HS-27A (cell line): ENCODE measurements around the gene MERTK.
"Not testable (repeated sequence)": the region's sequence is repeated elsewhere in the genome, so short reads cannot be mapped to it uniquely, and the experiment has no call there.

Source experiments
- DNase-seq: peaks from one replicate; pipeline ENCODE4 v3.0.0-alpha.2; 2012; ENCODE audit warnings: low read depth, missing footprints

MERTK gene

DNA sequence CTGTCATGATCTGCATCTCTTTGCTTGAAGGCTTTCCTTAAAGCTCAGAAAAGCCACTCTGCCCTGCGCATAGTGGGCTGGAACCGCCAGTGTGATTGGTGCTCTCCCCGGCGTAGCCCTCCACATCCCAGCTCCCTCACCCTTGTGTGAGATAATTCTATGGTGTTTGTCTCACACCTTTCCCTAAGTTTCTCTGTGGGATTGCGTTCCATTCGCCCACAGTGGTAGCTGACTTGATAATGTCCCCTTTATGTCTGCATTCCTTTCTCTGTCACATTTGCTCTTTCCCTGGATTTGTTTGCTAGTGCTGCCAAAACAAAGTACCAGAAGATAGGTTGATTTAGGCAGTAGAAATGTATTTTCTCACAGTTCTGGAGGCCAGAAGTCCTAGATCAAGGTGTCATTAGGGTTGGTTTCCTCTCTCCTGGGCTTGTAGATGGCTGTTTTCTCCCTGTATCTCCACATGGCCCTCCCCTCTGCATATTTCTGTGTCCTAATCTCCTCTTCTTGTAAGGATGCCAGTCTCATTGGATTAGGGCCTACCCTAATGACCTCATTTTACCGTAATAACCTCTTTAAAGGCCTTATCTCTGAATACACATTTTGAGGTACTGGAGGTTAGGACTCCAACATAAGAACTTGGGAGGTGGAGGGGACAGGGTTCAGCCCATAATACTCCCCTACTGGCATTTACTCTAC, 149.3 kb downstream of the MERTK start:
- no peak for DNase-seq

DNA sequence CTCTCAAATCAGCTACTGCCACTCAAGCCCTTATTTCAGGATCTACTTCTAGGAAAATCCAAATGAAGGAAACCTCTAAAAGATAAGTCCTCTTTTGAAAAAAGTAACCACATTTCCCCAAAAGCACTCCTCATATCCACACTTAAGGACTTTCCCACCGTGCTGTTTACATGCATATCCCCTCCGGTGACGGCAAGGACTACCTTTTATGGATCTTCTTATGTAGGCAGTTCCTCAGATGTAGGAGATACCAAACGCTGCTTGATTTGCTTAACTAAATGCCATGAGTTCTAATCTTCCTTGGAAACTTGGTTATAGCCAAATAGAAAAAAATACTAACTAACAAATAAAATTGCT, 149.8 kb downstream of the MERTK start:
- no peak for DNase-seq

DNA sequence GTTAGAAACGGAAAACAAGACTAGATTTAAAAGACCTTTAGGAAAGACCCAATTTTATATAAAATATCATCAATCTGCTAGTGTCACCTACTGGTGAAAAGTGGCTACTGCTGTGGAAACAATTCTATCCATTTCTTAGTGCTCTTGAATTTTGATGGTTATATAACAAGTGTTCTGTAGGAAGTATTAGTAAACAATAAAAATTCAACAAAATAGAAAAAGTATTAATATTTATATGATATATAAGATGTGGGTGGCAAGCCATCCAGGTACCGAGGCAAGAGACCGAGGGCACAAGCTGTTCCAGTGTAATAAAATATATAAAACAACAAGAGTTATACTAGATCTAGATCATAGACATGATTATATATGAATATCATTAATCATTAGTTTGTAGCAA, 150.5 kb downstream of the MERTK start:
- peak; percentile 76 for DNase-seq

DNA sequence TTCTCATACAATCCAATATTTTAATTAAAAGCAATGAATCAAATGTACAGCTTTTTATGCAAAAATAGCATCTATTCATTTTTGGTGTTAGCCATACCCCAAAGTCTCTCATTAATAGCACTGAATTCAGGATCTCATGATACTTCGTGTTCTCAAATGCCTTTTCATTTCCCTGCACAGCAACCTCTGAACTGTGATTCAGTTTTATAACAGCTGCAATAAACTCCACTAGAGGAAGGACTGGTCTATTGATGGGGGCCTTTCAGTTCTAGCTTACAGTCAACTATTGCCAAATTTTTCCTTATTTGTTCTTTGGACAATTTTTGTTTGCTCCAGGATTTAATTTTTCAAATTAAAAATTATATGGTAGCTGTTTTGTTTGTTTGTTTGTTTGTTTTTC, 151.9 kb downstream of the MERTK start:
- no peak for DNase-seq

DNA sequence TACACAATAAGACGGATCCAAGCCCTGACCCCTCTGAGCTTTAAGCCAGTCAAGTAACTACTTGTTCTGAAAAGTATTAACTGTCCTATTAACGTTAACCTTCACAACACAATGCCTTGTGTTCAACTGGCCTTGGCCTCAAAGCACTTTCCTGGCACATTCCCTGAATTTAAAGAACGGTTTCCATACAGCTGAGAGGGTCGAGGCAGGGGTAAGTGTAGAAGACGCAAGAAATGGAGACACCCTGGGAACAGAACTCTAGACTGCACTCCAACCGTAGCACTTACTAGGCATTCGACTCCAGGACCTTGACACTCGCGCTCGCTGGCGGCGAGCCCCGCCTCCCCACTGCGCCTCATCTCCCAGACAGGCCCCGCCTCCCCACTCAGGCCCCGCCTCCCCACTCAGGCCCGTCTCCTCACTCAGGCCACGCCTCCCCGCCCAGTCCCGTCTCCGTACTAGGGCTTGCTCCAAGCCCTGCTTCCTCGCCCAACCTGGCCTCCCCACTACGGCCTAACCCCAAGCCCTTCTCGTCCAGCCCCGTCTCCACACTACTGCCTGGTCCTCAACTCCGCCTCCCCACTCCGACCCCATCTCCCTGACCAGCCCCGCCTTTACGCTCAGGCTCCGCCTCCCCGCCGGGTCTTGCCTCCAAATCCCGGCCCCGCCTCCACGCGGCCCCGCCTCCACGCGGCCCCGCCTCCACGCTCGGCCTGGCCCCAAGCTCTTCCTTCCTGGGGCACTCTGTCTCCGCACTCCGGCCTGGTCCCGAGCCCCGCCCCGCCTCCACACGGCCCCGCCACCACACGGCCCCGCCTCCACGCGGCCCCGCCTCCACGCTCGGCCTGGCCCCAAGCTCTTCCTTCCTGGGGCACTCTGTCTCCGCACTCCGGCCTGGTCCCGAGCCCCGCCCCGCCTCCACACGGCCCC, 155.8 kb downstream of the MERTK start:
- DNase-seq: peak; percentile 99

DNA sequence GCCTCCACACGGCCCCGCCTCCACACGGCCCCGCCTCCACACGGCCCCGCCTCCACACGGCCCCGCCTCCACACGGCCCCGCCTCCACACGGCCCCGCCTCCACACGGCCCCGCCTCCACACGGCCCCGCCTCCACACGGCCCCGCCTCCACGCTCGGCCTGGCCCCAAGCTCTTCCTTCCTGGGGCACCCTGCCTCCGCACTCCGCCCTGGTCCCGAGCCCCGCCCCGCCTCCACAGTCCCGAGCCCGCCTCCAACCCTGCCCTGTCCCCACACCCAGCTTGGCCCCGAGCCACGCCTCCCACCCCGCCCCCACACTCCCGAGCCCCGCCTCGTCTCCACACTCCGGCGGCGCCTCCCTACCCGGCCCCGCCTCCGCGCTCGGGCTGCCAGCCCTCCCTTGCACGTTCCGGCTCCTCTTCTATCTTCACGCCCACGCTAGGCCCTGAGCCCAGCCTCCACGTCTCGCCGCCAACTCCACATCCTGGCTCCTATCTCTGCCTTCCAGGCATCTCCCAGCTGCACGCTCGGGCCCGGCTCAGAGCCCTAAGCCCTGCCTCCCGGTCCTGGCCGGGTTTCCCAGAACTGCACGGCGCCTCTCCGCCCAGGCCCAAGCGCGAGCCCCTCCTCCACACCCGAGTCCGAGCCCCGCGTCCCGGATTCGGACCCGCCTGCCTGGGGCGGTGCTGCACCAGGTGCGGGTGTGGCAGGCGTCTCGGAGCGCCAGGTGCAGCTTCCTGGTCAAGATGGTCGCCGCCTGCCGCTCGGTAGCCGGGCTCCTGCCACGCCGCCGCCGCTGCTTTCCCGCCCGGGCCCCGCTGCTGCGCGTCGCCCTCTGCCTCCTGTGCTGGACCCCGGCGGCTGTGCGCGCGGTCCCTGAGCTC, 156.7 kb downstream of the MERTK start, which contains the start of gene TMEM87B:
TMEM87B (plus strand) TSS at position 423 of the 883 bp plus-strand sequence; CDS start at position 746, 323 bp downstream.
- peak; percentile 98 for DNase-seq

DNA sequence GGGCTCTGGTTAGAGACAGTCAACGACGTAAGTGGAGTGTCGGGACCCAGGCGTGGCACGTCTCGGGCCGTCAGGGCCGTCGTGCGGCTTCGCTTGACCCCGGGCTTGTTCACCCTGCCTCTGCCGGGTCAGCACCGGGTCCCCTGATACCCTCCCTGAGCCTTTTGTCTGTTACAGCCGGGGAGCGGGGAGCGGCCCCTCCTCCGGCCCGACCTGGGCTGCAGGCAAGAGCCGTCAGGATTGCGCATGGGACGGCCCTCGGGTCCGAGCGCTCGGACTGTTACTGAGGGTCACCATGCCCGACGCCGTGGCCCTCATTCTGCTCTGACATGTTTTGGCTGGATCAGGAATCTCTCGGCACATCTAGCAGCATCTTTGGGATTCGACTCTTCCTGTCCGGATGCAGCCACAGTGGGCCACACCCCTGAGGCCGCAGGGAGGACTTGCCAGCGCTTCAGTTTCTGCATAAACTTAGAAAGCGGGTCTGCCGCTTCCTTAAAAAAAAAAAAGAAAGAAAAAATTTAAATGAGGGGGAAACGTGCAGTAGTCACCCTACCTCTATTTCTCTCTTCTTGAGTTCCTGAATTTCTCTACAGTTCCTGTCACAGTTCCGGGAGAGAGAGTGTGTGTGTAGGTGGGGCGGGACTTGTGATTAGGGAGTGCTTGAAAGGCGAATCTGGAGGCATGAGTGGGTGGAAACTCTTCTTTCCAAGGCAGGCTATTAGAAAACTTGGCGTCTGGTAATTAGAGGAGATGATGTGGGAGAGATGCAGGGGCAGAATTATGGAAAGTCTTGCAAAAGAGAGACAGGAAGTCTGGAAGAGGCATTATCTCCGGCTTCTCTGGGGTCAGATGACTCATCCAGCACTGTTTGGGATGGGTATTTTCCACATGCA, 157.6 kb downstream of the MERTK start:
- peak; percentile 79 for DNase-seq

DNA sequence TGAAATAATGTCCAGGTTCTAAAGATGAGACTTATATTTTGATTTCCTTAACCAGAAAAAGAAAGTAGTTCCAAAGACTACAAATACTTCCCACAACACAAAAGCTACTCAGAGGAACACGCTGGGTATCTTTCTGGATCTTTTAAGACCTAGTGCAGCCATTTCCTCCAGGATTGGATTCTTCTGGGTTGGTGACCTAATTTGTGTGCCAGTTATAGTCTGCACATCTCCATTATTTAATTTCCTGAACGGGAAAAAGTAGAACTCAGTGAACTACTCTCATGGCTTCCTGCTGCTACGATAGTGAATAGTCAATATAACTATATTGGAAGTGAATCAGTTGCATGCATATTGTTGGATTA, 158.2 kb downstream of the MERTK start:
- no peak for DNase-seq

DNA sequence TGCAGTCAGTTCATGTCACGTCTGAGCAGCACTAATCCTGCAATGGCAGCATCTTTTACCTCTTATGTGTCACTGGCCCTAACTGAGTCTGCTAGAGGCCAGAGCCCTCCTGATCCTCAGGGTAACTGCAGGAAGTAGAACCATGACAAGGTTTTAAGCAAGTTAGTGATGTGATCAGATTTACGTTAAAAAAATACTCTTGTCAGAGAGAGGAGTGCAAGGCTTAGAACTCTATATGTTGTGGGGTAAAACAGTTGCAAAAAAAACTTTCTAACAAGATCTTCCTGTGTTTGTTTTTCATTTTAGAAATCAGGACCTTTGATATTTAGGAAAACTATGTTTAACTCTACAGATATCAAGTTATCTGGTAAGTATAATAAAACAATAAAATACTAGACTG, 161.3 kb downstream of the MERTK start:
- DNase-seq: no peak

DNA sequence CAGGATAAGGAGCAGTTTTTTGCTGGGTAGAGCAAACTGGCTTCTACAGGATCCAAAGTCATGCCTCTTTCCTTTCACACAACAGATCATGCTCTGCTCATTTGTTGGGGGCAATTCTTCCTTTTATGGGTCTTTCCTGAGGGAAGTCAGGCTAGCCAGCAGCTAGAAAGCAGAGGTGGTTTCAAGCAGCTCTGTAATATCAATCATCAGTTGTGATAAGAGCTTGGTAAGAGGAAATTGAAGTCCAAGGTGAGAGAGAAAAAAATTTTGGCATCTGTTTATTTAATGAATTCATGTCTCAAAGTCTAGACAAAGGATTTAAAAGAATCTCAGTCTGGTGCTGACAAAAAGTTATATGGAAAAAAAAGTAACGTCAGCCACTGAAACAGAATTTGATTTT, 162.9 kb downstream of the MERTK start:
- no peak for DNase-seq

DNA sequence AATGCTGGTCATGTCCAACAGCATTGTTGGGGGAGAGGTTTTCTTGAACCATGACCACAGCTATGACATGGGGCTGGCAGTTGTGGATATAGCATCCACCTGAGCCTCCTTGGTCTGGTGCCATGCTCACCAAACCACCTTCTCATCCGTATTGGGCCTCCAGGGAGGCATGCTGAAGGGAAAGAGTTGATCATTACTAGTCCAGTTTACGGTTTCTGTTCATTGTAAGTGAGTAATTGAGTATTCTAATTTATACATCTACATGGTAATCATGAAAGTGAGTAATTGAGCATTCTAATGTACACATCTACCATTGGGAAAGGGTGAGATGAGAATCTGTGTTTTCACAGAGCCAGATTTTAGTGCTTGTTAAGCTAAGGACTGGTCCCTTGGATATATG, 163.4 kb downstream of the MERTK start:
- no peak for DNase-seq

DNA sequence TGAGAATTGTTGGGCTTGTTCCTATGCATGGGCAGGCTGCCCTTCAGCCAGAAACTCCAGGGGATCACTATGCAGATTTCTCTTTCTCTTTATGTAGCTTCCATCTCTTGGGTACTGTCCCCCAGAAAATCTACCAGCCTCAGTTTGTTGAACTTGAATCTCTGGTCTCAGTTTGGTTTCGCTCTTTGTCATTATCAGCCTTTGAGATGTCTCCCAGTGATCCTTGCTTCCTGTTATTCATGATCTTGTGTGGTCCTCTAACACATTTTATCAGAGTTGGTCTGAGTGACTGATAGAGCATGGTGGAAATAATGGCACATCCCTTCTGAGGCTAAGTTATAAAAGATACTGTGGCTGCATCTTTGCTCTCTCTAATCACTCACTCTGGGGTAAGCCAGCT, 164.5 kb downstream of the MERTK start:
- no peak for DNase-seq

DNA sequence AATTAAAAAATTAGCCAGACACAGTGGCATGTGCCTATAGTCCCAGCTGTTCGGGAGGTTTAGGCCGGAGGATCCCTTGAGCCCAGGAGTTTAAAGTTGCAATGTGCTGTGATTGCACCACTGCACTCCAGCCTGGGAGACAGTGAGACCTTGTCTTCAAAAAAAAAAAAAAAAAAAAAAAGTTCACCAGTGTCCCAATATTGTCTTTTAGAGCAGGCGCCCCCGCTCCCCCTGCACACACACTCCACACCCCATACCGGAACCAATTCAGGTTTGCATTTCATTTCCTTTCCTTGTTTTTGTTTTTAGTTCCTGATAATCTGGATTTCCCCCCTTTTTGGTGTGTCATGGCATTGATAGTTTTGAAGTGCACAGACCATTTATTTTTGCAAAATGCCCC, 167.1 kb downstream of the MERTK start:
- DNase-seq: no peak

DNA sequence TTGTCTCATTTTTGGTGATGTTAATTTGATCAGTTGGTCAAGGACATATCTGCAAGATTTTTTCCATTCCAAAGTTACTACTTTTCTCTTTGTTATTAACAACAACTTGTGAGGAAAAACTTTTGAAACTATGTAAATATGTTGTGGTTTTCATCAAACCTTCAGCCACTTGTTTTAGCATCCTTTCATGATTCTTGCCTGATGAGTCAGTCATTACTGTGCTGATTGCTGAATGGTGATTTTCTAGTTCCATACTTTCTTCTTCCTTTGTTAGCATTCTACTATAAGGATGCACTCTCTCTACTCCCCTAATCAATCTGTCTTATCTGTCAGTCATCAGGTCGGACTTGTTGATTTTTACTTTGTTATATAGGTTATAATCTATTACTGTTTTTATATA, 167.6 kb downstream of the MERTK start:
- peak; percentile 62 for DNase-seq

DNA sequence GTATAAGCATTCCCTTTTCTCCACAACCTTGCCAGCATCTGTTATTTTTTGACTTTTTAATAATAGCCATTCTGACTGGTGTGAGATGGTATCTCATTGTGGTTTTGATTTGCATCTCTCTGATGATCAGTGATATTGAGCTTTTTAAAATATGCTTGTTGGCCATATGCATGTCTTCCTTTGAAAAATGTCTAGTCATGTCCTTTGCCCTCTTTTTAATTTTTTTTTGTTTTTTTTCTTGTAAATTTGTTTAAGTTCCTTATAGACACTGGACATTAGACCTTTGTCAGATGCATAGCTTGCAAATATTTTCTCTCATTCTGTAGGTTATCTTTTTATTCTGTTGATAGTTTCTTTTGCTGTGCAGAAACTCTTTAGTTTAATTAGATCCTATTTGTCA, 171.4 kb downstream of the MERTK start:
- DNase-seq: not testable (repeated sequence)

DNA sequence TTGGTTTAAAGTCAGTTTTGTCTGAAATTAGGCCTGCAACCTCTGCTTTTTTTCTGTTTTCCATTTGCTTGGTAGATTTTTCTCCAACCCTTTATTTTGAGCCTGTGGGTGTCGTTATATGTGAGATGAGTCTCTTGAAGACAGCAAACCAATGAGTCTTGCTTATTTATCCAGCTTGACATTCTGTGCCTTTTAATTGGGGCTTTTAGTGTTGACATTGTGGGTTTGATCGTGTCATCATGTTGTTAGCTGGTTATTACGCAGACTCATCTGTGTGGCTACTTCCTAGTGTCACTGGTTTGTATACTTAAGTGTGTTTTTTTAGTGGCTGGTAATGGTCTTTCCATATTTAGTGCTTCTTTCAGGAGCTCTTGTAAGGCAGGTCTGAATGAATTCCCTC, 175.5 kb downstream of the MERTK start:
- DNase-seq: no peak

DNA sequence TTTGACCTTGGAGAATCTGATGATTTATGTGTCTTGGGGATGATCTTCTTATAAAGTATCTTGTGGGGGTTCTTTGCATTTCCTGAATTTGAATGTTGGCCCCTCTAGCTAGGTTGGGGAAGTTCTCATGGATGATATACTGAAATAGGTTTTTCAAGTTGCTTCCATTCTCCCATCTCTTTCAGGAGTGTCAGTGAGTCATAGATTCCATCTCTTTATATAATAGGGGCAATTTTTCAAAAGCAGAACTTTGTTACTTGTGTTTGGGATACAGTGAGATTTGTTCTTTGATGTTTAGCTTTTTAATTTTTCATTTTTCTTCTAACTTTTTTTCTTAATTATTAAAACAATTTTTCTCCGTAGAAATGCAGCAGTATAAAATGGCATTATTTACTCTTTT, 176.1 kb downstream of the MERTK start:
- DNase-seq: no peak

DNA sequence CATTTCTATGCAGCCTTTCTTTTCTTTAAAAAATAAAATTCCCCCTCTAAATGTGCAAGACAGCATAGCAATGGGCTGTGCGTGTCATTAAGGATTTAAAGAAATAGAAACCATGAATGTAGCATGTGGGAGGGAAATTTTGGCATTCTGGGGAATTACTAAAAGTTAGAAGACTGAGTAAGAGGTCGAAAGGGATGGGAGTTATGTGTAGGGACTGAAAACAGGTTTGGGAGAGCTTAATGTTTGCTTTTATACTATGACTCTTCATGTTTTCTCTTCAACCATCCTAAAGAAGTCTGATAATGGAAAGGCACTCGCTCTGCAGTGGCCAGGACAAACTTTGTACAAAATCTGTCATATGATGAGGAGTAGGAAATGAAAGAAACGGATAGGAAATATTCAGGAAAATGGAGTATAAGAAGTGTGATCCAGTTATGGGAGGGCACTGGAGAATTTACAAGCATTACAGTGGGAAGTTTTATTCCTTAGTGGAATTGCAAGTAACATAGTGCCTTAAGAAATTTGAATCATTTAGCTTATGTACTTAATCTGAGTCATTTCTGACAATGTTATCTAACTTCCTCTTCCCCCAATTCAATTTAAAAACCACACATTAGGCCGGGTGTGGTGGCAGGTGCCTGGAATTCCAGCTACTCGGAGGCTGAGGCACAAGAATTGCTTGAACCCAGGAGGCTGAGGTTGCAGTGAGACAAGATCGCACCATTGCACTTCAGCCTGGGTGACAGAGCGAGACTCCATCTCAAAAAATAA, 177.3 kb downstream of the MERTK start:
- DNase-seq: peak; percentile 49

DNA sequence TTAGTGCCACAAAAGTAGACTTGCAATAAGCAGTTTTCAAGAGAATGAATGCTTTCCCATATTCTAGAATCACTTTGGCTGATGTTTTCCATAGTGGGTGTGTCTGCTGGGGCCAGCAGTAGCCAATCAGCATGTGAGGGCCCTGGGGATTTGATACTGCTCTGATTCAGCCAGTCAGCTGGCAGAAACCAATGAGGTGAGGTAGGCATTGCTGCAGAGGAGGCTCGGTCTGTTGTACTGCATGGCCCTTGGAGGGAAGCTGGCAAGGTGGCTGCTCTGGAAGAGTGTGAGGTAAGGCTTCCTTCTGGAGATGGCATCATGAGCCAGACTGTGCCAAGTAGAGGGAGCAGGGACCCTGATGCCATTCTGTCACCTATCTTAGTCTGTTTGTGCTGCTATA, 179.4 kb downstream of the MERTK start:
- no peak for DNase-seq
